OCI-LY7 (cell line): Measurements from ENCODE around the gene ZNRF3. TPM values are rescaled to one million over a fixed set of nuclear protein-coding genes. Genes with fewer than 3 reads are reported as not detected.

ENCODE experiments used
- BruUV-seq: library from RNA; stranded (reverse); fragments of 400-500 nt; replicated peaks from 2 replicates; lab custom pipeline; 2021; lab: Mats Ljungman, UMichigan
- CTCF ChIA-PET: fragments of 300-600 bp; sonication (Branson Sonifier 250); formaldehyde crosslinking; loops from one replicate; lab custom pipeline; 2022; ENCODE audit warnings: antibody characterized with exemption; ENCODE audit not compliant: unreplicated experiment; lab: Charles Lee
- POLR2A ChIA-PET: fragments of 300-600 bp; sonication (Branson Sonifier 250); formaldehyde crosslinking; loops from one replicate; lab custom pipeline; 2022; ENCODE audit warnings: antibody characterized with exemption; lab: Charles Lee
- DNase-seq: peaks from one replicate; pipeline ENCODE4 v3.0.0-alpha.2; 2015; ENCODE audit warnings: low spot score
- H2AFZ ChIP-seq: fragments of 200-600 bp; sonication (generic), shearing (Covaris generic); 2 replicates; pipeline ENCODE4 v1.6.1; 2014; ENCODE audit warnings: mild to moderate bottlenecking, antibody characterized with exemption, low read length, moderate library complexity
- H3K27ac ChIP-seq: fragments of 200-600 bp; sonication (generic); 2 replicates; pipeline ENCODE4 v1.5.1; 2014; ENCODE audit warnings: mixed run types, low read depth, mild to moderate bottlenecking, moderate library complexity, low read length, inconsistent platforms; ENCODE audit not compliant: poor library complexity, severe bottlenecking
- H3K36me3 ChIP-seq: fragments of 200-600 bp; sonication (generic); 2 replicates; pipeline ENCODE4 v1.6.1; 2014; ENCODE audit warnings: mild to moderate bottlenecking, antibody characterized with exemption, low read length, moderate library complexity, mixed read lengths; ENCODE audit not compliant: insufficient read depth
- H3K4me1 ChIP-seq: fragments of 200-600 bp; sonication (generic); 2 replicates; pipeline ENCODE4 v1.5.1; 2014; ENCODE audit warnings: mild to moderate bottlenecking, low read length; ENCODE audit not compliant: insufficient read depth, poor library complexity, severe bottlenecking
- H3K4me2 ChIP-seq: fragments of 200-600 bp; sonication (generic); 2 replicates; pipeline ENCODE4 v1.6.1; 2014; ENCODE audit warnings: mild to moderate bottlenecking, low read length
- H3K4me3 ChIP-seq: fragments of 200-600 bp; sonication (generic); 2 replicates; pipeline ENCODE4 v1.5.1; 2014; ENCODE audit warnings: mild to moderate bottlenecking, low read depth, low read length; ENCODE audit not compliant: poor library complexity, severe bottlenecking
- H3K79me2 ChIP-seq: fragments of 200-600 bp; sonication (generic); 2 replicates; pipeline ENCODE4 v1.6.1; 2016; ENCODE audit warnings: low read depth, mild to moderate bottlenecking, low read length, moderate library complexity, mixed read lengths; ENCODE audit not compliant: insufficient read depth
- H3K9me2 ChIP-seq: fragments of 200-600 bp; sonication (generic); 2 replicates; pipeline ENCODE4 v1.6.1; 2016; ENCODE audit warnings: mild to moderate bottlenecking, low read length, mixed read lengths; ENCODE audit not compliant: insufficient read depth
- H3K9me3 ChIP-seq: fragments of 200-600 bp; sonication (generic); 2 replicates; pipeline ENCODE4 v1.6.1; 2014; ENCODE audit warnings: mild to moderate bottlenecking, mixed run types, low read length, mixed read lengths
- H4K20me1 ChIP-seq: fragments of 200-600 bp; sonication (generic); 2 replicates; pipeline ENCODE4 v1.6.1; 2014; ENCODE audit warnings: mild to moderate bottlenecking, antibody characterized with exemption, low read length, moderate library complexity, mixed read lengths; ENCODE audit not compliant: insufficient read depth
- CTCF ChIP-seq: fragments of 200-600 bp; sonication (generic); conservative IDR thresholded peaks from 2 replicates; pipeline ENCODE4 v1.5.1; 2014; ENCODE audit warnings: mild to moderate bottlenecking, antibody characterized with exemption, low read length, moderate library complexity, mixed read lengths
- EZH2phosphoT487 ChIP-seq: fragments of 200-600 bp; sonication (generic); IDR thresholded peaks from 2 replicates; pipeline ENCODE4 v1.6.1; 2018; ENCODE audit warnings: low read depth, borderline replicate concordance, mild to moderate bottlenecking, mixed run types, antibody characterized with exemption, low read length, moderate library complexity, mixed read lengths
- intact Hi-C: fragments of 100-400 bp; cut with micrococcal nuclease; formaldehyde crosslinking; loops from one replicate; pipeline ENCODE4 v1.10.0; 2022; ENCODE audit not compliant: unreplicated experiment
- total RNA-seq, 2 experiments: library from RNA; depleted of rRNA in 1 of 2; stranded (reverse); fragments of >200 nt in 1 of 2; shearing (Covaris generic) in 1 of 2; gene quantifications; 2 replicates each; pipeline ENCODE4 v1.2.3, GENCODE V29; 2014 to 2022

ZNRF3 gene
- total RNA-seq, 2 experiments from 2014 or later, result 3.6 to 3.9 TPM

- TF ChIP-seq CTCF, result no peak
- Histone ChIP-seq H3K36me3 (no peaks in the 10 kb centered on the region), H4K20me1 (no peaks in the 10 kb centered on the region), H2AFZ (no peak overlapping the region), H3K4me3 (no peak overlapping the region), H3K27ac (no peak overlapping the region), H3K9me3 (no peaks in the 10 kb centered on the region), H3K4me1 (no peaks in the 10 kb centered on the region), H3K9me2 (no peaks in the 10 kb centered on the region), H3K79me2 (no peaks in the 10 kb centered on the region), H3K4me2 (no peak overlapping the region)
- POLR2A ChIA-PET, result interaction anchor here (1.2 kb wide), 1 partner anchor 16 kb away, joined by 3 read pairs; no protein-coding TSS in a partner anchor
- intact Hi-C loops, result no loop called here
- CTCF ChIA-PET, result no interaction called here
- DNase-seq, result no peak
- no TSS peak for BruUV-seq
Measured at GRCh38 chr22:28998681-28999080, 115.3 kb downstream of the ZNRF3 start.

GRCh38 chr22:28999510-28999909 lies 116.1 kb downstream of the ZNRF3 start:
- intact Hi-C loops, result no loop called here
- Histone ChIP-seq H3K27ac (no peak overlapping the region), H4K20me1 (no peaks in the 10 kb centered on the region), H3K4me1 (no peaks in the 10 kb centered on the region), H3K9me3 (no peaks in the 10 kb centered on the region), H3K9me2 (no peaks in the 10 kb centered on the region), H3K36me3 (no peaks in the 10 kb centered on the region), H3K79me2 (no peaks in the 10 kb centered on the region), H3K4me2 (no peak overlapping the region), H2AFZ (no peak overlapping the region), H3K4me3 (no peak overlapping the region)
- POLR2A ChIA-PET, result interaction anchor here (0.6 kb wide), 1 partner anchor 367 kb away, joined by 3 read pairs; no protein-coding TSS in a partner anchor
- CTCF ChIA-PET, result no interaction called here
- DNase-seq, result no peak
- TF ChIP-seq CTCF, result no peak
- no peak for TF ChIP-seq EZH2phosphoT487
- no TSS peak for BruUV-seq

- no peaks in the 10 kb centered on the region for H3K9me2 ChIP-seq
- TF ChIP-seq EZH2phosphoT487 (no peak), CTCF (no peak)
- no peak for DNase-seq
- no peaks in the 10 kb centered on the region for H4K20me1 ChIP-seq
- ChIA-PET POLR2A (interaction anchor here (0.7 kb wide), 1 partner anchor 432 kb away, joined by 9 read pairs; no protein-coding TSS in a partner anchor), CTCF (no interaction called here)
- no peaks in the 10 kb centered on the region for H3K4me1 ChIP-seq
- no peak overlapping the region for H3K27ac ChIP-seq
- no peak overlapping the region for H3K4me2 ChIP-seq
- intact Hi-C loops, result no loop called here
- no peaks in the 10 kb centered on the region for H3K79me2 ChIP-seq
- H3K4me3 ChIP-seq, result no peak overlapping the region
- no peaks in the 10 kb centered on the region for H3K36me3 ChIP-seq
- H3K9me3 ChIP-seq, result no peaks in the 10 kb centered on the region
- no peak overlapping the region for H2AFZ ChIP-seq
- no TSS peak for BruUV-seq
Measured at GRCh38 chr22:28999919-29000556, 116.7 kb downstream of the ZNRF3 start.
